Panc1 (cell line): ENCODE results near the gene SLC6A12. TPM values are rescaled to one million over a fixed set of nuclear protein-coding genes. Genes with fewer than 3 reads are reported as not detected.

Experiments
- ATAC-seq: fragments of 200-7000 bp; cut with Tn5 transposase; 2 replicates; pipeline ENCODE4 v1.9.1; 2020; ENCODE audit warnings: mild to moderate bottlenecking, moderate library complexity
- BruUV-seq: library from RNA; stranded (reverse); fragments of 400-500 nt; replicated peaks from 2 replicates; lab custom pipeline; 2021; lab: Mats Ljungman, UMichigan
- CTCF ChIA-PET: fragments of 300-600 bp; sonication (Branson Sonifier 250); formaldehyde crosslinking; loops from one replicate; lab custom pipeline; 2022; ENCODE audit warnings: antibody characterized with exemption; lab: Charles Lee
- POLR2A ChIA-PET: fragments of 300-600 bp; sonication (Branson Sonifier 250); formaldehyde crosslinking; loops from one replicate; lab custom pipeline; 2022; ENCODE audit warnings: antibody characterized with exemption; lab: Charles Lee
- DNase-seq: peaks from one replicate; pipeline ENCODE4 v3.0.0-alpha.2; 2010; ENCODE audit warnings: low read depth, low spot score
- H3K27ac ChIP-seq: 2 replicates; pipeline ENCODE4 v1.5.1; 2011; ENCODE audit warnings: mild to moderate bottlenecking, low read length, inconsistent platforms
- H3K27me3 ChIP-seq: fragments of 200-500 bp; sonication (Bioruptor generic); 2 replicates; pipeline ENCODE4 v1.6.0; 2014; ENCODE audit warnings: low read length, inconsistent platforms; ENCODE audit not compliant: control insufficient read depth, insufficient read depth
- H3K36me3 ChIP-seq: fragments of 200-500 bp; sonication (Bioruptor generic); 2 replicates; pipeline ENCODE4 v1.5.1; 2014; ENCODE audit warnings: inconsistent platforms, mild to moderate bottlenecking, low read length, moderate library complexity; ENCODE audit not compliant: control insufficient read depth, insufficient read depth
- H3K4me1 ChIP-seq: 2 replicates; pipeline ENCODE4 v1.5.1; 2011; ENCODE audit warnings: inconsistent platforms, mild to moderate bottlenecking, low read length, moderate library complexity; ENCODE audit not compliant: control insufficient read depth, insufficient read depth
- H3K4me3 ChIP-seq, 2 experiments: 2 replicates each; pipeline ENCODE4 v1.5.1; 2011 to 2012; ENCODE audit warnings: low read depth in 2 of 2, low read length in 2 of 2, mild to moderate bottlenecking in 2 of 2, inconsistent platforms in 1 of 2, moderate library complexity in 1 of 2
- H3K9me3 ChIP-seq: fragments of 200-500 bp; sonication (Bioruptor generic); 2 replicates; pipeline ENCODE4 v1.5.1; 2014; ENCODE audit warnings: low read depth, mild to moderate bottlenecking, inconsistent platforms, low read length, moderate library complexity; ENCODE audit not compliant: control insufficient read depth, insufficient read depth
- CTCF ChIP-seq: fragments of 450-650 bp; IDR thresholded peaks from 2 replicates; pipeline ENCODE4 v1.5.1; 2017; ENCODE audit warnings: mild to moderate bottlenecking
- POLR2AphosphoS5 ChIP-seq: IDR thresholded peaks from 2 replicates; pipeline ENCODE4 v1.6.1; 2012; ENCODE audit warnings: mild to moderate bottlenecking, low read depth, low read length, moderate library complexity
- REST ChIP-seq, 2 experiments: IDR thresholded peaks; 2 replicates each; pipeline ENCODE4 v1.6.1; 2011 to 2012; ENCODE audit warnings: low read depth in 2 of 2, control low read depth in 1 of 2, low read length in 1 of 2, mild to moderate bottlenecking in 1 of 2, moderate library complexity in 1 of 2; ENCODE audit not compliant: insufficient read depth in 1 of 2
- SIN3A ChIP-seq: IDR thresholded peaks from 2 replicates; pipeline ENCODE4 v1.6.1; 2012; ENCODE audit warnings: low read depth, mild to moderate bottlenecking, low read length, moderate library complexity, borderline replicate concordance; ENCODE audit not compliant: insufficient read depth
- TCF7L2 ChIP-seq: IDR thresholded peaks from 2 replicates; pipeline ENCODE4 v1.6.1; 2011; ENCODE audit warnings: mild to moderate bottlenecking, low read depth, low read length, inconsistent platforms
- in situ Hi-C: cut with HindIII; loops from 2 replicates; pipeline ENCODE4 v1.10.0; 2016; ENCODE audit warnings: low sequenced_read_pairs, low pct_unique_long_range_greater_than_20kb
- intact Hi-C: fragments of 100-400 bp; cut with micrococcal nuclease; formaldehyde crosslinking; loops from one replicate; pipeline ENCODE4 v1.10.0; 2022; ENCODE audit not compliant: unreplicated experiment
- total RNA-seq: library from RNA; stranded (reverse); gene quantifications from one replicate; pipeline ENCODE4 v1.2.1, GENCODE V29; 2021; ENCODE audit not compliant: unreplicated experiment

Gene SLC6A12
- total RNA-seq, 1 experiment from 2014 or later, result 1.0 TPM

- Histone ChIP-seq H3K36me3 (no peaks in the 10 kb centered on the region), H3K4me1 (no peaks in the 10 kb centered on the region), H3K4me3 (no peak overlapping the region), H3K9me3 (no peaks in the 10 kb centered on the region), H3K27me3 (no peaks in the 10 kb centered on the region), H3K27ac (no peak overlapping the region)
- intact Hi-C loops, result no loop called here
- in situ Hi-C loops, result no loop called here
- DNase-seq, result no peak
- no peak for TF ChIP-seq SIN3A
- TF ChIP-seq CTCF, result no peak
- no peak for TF ChIP-seq TCF7L2
- no peak for TF ChIP-seq REST (IDR thresholded peaks at IDR 0.05; ENCODE audit: insufficient read depth in 1 of 2, low read depth in 2 of 2, low read length in 1 of 2)
- TF ChIP-seq POLR2AphosphoS5, result no peak
- CTCF ChIA-PET, result no interaction called here
- BruUV-seq, result no TSS peak
- POLR2A ChIA-PET, result no interaction called here
- ATAC-seq, result no peak
These were observed 53.1 kb downstream of the SLC6A12 start for GRCh38 chr12:160858-161257.

- BruUV-seq, result no TSS peak
- Histone ChIP-seq H3K4me1 (no peaks in the 10 kb centered on the region), H3K27ac (no peak overlapping the region), H3K27me3 (no peaks in the 10 kb centered on the region), H3K9me3 (no peaks in the 10 kb centered on the region), H3K4me3 (no peak overlapping the region), H3K36me3 (no peaks in the 10 kb centered on the region)
- in situ Hi-C loops, result no loop called here
- ChIA-PET CTCF (no interaction called here), POLR2A (no interaction called here)
- intact Hi-C loops, result no loop called here
- TF ChIP-seq CTCF, result no peak
- TF ChIP-seq REST (IDR thresholded peaks at IDR 0.05; ENCODE audit: insufficient read depth in 1 of 2, low read depth in 2 of 2, low read length in 1 of 2), result no peak
- TF ChIP-seq TCF7L2, result no peak
- TF ChIP-seq SIN3A, result no peak
- no peak for TF ChIP-seq POLR2AphosphoS5
- DNase-seq, result no peak
- no peak for ATAC-seq
These were observed 54.7 kb downstream of the SLC6A12 start for GRCh38 chr12:159156-159782.
